MM.1S (cell line): ENCODE data around the gene KLHL2.
"Not testable (repeated sequence)": the region's sequence is repeated elsewhere in the genome, so short reads cannot be mapped to it uniquely, and the experiment has no call there.

ENCODE experiments used
- CTCF ChIP-seq: fragments of 300-600 bp; sonication (generic); IDR thresholded peaks from 2 replicates; pipeline ENCODE4 v1.5.1; 2016; ENCODE audit warnings: antibody characterized with exemption, low read length, mixed read lengths
- EZH2 ChIP-seq: fragments of 300-600 bp; sonication (generic); optimal IDR thresholded peaks from 2 replicates; pipeline ENCODE3; 2017; ENCODE audit warnings: low read depth, mild to moderate bottlenecking, antibody characterized with exemption, low read length, mixed read lengths
- EZH2phosphoT487 ChIP-seq: fragments of 300-600 bp; sonication (generic); IDR thresholded peaks from 2 replicates; pipeline ENCODE4 v1.6.1; 2018; ENCODE audit warnings: antibody characterized with exemption, low read length

GRCh38 chr4:165255439-165255838 is 48.1 kb downstream of the KLHL2 start:
- TF ChIP-seq CTCF, EZH2, EZH2phosphoT487: not testable (repeated sequence)
